Stimulated activated CD4-positive, alpha-beta T cell treated with anti-CD3 and anti-CD28 coated beads, TNF-alpha, amount 100 ng/mL, for 4 hours (primary cell): ENCODE measurements around the gene NPLOC4.
A peak's percentile ranks its signal among the peaks of the same experiment; 100 is the strongest.

ENCODE experiments used
- DNase-seq, 3 experiments: peaks; one replicate each; pipeline ENCODE4 v3.0.0-alpha.2; 2020; ENCODE audit warnings: low read depth in 3 of 3

The NPLOC4 gene

DNA sequence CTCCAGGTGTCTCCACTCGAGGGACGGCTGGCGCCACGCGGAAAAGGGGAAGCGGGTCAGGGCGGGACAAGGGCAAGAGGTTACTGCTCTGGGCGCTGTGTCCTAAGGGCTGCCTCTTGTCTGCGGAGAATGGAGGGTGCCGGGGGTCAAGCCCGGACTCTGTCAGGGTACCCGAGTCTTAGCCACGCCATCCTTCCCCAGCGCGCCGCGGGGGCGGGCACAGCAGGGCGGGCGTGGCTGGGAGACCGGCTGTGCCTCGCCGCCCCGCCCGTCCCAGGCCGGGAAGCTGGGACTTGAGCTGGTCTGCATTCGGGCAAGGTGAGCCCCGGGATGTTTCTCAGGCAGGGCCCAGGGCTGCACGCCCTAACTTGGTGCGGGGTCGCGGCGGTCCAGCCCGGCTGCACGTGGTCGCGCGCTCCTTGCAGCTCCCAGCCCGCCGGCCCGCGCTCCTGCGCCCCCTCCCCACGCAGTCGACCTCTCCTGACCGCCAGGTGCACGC, 118.1 kb downstream of the NPLOC4 start:
- no peak for DNase-seq

DNA sequence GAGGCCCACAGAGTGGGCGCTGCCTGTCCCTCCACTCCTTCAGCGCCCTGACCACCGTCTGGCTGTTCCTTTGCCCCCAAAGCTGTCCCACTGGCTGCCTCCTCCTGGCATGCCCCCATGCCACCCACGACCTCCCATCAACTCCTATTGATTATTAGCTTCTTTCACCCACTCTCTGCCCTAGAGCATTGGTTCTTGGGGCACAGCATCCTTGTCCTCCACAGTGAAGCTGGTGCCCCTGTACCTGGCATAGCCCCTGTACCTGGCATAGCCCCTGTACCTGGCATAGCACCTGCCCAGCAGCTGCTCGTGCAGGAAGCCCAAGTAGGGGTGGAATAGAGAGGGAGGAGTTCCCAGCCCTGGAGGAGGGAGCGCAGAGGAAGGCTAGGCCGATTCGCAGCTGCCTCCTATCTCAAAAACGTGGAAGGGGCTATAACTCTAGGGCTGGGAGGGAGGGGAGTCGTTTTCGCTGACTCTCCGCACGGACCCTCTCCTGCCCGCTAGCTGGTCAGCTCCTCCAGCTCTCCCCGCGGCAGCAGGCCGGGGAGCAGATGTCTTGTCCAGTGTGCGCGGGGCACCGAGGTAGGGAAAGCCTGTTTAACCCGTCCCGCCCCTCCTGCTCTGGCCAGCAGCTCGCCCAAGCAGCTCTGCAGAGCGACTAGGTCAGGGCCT, 118.7 kb downstream of the NPLOC4 start:
- DNase-seq, result no peak

DNA sequence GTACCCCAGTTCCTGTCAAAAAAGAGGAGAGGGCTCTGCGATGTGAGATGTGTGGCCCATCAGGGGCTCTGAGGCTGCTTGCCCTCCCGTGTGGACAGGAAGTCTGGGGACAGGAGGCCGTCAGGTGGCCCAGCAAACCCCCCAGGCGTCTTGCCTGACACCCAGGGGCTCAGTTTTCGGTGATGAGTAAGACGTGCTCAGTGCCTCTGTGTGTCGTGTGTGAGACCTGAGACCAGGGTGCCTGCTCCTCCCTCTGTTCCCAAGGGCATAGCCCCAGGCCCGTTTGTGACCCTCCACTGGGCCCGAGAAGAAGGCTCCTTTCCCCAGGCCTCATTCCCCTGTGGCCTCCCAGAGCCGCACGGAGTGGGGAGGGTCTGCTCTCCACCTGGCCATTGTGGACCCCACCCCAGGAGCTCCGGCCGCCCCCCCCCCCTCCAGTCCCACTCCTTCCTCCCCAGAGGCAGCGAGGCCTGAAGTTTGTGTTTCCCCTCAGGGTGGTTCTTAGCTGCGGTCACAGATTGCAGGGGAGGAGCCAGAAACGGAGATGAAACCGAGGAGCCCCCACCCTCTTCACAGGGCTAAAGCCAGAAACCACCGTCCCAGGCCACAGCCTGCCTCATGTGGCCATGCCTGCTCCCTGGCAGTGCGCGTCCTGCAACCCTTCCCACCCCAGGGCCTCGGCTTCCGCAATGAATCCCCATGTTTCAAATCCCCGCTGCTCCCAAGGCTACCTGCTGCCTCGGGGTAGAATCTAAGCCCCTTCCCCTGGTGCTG, 119.4 kb downstream of the NPLOC4 start:
- DNase-seq, result no peak

DNA sequence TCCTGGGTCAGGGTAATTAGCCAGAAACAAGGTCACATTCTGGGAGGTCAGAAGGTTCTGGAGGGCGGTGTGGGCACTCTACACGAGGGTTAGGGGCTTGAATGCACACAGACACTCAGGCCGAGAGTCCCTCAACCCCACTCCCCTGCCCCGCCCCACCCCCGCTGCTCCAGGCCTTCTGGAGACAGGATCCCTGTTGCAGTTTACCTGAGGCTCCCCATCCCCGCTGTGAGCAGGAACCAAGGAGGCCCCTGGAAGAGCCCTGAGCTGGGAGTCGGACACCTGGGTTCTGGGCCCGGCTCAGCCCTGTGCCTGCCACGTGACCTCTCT, 119.9 kb downstream of the NPLOC4 start:
- DNase-seq, result no peak

DNA sequence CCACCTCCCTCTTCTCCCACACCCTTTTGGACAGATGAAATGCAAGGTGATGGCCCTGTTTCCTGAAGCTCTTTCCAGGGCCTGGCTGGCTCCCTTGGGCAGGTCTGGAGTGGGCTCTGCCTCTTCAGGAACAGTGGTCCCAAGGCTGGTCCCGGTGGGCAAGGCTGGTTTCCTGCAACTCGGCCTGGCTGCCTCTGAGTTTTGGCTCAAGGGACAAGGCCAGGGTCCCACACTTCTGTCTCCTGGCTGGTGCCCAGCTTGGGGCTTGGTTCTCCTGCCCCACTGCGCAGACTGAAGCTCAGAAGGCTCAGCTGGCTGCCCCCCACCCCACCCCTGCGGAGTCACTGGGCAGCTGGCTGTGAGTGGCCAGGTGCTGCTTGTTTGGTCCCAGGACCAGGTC, 120.5 kb downstream of the NPLOC4 start:
- no peak for DNase-seq

DNA sequence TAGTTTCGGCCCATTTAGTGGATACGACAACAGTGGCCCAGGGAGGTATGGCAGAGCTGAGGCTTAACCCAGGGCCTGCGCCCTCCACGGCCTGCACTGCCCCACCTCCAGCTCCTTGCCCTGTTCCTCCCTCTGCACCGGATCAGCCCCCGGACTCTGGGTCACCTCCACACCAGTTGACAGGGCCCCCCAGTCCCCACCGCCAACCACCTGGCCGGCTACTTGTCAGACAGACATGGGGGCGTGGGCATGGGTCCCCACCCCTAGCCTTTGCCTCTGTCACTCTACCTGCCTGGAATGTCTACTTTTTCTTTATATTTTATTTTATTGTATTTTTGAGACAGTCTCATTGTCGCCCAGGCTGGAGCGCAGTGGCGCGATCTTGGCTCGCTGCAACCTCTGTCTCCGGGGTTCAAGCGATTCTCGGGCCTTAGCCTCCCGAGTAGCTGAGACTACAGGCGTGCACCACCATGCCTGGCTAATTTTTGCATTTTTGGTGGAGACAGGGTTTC, 121.3 kb downstream of the NPLOC4 start:
- DNase-seq, result no peak

DNA sequence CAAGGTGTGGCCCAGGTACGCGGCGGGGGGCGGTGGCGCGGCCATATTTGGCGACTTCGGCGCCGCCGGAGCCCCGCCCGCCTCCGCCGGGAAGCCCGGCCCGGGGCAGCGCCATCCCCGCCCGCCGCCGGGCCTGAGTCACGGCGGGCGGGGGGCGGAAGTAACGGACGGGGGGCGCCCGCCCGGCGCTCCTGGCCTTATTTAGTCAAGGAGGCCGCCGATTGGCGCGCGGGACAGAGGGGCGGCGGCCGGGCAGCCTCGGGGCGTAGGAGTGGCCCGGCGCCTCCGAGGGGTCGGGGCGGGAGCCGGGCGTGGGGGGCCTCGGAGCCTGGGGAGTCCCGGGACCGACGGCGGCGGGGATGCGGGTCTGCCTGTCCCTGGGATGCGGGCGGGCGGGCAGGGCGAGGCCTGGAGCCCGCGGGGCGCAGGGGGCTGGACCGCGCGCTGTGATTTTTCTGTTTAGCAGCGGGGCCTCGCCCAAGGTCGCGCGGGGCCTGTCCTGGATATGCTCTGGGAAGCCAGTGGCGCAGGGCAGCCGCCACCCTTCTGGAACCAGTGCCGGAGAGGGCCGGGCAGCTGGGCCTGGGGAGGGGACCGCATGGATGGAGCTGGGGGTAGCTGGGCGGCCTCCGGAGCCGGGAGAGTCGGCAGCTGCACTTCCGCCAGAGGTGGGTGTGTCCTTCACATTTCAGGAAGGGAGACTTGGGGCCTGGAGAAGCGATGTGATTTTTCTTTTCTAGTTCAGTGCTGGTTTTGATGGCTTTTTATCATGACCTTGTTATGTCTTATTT, 122.0 kb downstream of the NPLOC4 start:
- DNase-seq, result peak; percentile 62 to 64 (median 63)

DNA sequence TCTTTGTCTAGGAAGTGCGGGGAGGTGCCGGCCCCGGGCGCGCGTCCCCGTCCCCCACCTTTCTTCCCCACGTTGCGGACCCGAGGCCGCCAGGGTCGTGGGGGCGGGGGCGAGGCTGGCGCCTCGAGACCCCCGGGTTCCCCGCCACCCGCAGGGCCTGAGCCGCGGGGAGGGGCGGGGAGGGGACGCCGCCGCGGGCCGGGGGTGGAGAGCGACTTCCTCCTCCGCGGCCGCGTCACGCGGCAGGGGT, 122.5 kb downstream of the NPLOC4 start:
- DNase-seq, result no peak

DNA sequence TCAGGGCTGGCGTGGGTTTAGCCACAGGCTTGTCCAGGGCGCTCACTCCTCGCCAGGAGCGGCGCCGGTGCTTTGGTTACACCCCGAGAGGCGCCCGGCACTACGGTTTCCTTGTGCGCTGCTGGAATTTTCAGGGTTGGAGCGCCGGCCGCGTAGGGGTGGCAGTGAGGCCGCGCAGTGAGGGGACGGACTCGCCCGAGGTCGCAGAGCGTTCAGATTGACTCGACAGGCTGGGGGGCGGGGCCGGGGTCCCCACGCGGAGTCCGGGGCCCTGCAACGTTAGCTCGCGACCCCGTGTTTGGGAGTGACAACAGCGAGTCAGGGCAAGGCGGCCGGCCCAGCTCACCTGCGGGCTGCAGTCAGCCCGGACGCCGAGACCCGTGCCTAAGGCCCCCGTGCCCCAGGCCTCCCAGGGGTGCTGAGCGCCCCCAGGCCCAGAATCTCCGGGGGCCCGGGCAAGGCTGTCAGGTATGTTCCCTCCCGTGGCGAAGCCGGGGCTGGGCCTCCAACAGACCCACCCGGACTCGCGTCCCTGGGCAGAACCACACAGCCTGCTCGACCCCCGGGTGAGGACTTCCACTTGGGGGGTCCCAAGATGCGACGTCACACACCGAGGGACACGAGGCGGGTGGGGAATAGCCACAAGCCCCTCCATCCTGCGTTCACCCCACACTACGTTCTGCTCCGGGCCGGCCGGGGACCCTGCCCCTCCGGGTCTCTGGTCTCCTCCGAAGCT, 123.0 kb downstream of the NPLOC4 start:
- DNase-seq, result peak in 1 of 3 experiments; percentile 33

DNA sequence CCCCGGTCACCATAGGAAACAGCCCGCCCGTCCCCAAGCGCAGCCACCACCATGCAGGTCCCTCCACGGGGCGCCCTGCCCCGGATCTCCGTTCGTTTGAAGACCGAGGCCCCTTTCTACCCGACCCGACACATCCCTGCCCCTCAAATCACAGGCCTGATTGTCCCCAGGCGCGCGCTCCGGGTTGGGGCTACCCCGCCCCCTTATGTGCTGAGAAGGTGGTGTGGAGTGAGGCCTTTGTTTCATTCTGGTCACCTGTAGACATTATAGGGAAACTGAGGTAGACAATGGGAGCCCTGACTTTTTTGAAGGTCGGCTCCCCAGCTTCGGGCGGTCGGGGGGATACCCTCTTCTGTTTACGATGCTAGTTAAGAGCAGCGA, 123.5 kb downstream of the NPLOC4 start:
- DNase-seq, result peak in 1 of 3 experiments; percentile 42

DNA sequence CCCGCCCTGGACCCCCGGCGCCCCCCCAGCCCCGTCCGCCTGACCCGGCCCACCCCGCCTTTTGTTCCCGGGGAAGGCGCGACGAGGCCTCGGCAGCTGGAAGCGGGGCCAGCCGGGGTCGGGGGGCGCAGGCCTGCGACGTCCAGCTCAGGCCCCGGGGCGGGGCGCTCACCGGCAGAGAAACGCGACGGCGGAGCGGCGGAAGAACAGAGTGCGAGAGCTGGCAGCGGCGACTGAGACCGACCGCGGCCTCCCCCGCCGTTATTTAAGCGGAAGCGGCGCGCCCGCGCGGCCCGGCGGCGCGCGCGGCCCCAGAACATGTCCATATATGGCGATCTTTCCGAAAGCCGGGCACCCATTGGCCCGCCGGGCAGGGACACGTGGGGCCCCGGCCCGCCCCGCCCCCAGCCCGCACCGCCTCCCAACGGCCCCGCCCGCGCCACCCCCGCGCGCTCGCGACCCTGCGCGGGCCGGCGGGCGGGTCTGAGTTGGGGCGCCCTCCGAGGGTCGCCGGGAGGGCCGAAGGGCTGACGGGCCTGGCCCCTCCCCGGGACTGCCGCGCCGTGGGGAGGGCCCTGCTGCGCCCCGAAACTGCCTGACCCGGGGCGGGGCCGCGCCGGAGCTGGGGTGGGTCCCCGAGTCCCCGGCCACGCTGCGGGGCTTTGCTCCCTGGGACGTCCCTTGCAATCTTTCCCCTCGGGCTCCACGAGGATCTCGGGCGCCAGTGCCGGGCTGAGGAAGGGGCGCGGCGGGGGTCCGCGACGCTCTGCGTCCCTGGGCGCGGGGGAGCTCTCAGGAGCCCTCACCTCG, 124.1 kb downstream of the NPLOC4 start, which contains the start of gene ACTG1:
Gene ACTG1, minus strand, starts transcription at position 238 of the 810 bp plus-strand sequence. CDS start 445 bp downstream, outside the sequence.
- peak; percentile 78 to 87 (median 86) for DNase-seq

DNA sequence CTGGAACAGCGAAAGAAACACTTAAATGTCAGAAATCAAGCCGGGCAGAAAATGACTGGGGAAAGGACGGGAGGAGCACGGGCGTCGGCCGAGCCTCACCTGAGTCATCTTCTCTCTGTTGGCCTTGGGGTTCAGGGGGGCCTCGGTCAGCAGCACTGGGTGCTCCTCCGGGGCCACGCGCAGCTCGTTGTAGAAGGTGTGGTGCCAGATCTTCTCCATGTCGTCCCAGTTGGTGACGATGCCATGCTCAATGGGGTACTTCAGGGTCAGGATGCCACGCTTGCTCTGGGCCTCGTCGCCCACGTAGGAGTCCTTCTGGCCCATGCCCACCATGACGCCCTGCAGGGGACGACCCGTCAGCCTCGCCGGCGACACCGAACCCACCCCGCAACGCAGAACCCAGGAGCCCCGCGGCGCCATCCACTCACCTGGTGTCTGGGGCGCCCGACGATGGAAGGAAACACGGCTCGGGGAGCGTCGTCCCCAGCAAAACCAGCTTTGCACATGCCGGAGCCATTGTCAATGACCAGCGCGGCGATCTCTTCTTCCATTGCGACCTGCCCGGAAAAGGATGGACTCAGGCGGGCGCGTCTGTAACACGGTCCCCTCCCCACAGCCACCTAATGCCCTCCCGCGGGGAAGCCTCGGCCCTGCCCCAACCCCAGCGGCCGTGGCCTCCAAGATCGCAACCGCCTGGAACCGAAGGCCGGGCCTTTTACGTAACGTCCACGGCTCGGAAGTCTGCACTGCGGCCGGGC, 124.9 kb downstream of the NPLOC4 start:
- no peak for DNase-seq

DNA sequence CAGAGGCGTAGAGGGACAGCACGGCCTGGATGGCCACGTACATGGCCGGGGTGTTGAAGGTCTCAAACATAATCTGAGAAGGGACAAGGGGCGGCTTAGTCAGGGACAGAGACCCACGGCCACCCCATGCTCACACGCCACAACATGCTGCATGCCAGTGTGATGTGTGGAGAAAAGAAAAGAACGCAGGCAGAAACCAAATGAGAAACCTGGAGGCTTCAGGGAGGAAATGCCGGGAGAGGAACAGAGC, 125.4 kb downstream of the NPLOC4 start:
- no peak for DNase-seq

DNA sequence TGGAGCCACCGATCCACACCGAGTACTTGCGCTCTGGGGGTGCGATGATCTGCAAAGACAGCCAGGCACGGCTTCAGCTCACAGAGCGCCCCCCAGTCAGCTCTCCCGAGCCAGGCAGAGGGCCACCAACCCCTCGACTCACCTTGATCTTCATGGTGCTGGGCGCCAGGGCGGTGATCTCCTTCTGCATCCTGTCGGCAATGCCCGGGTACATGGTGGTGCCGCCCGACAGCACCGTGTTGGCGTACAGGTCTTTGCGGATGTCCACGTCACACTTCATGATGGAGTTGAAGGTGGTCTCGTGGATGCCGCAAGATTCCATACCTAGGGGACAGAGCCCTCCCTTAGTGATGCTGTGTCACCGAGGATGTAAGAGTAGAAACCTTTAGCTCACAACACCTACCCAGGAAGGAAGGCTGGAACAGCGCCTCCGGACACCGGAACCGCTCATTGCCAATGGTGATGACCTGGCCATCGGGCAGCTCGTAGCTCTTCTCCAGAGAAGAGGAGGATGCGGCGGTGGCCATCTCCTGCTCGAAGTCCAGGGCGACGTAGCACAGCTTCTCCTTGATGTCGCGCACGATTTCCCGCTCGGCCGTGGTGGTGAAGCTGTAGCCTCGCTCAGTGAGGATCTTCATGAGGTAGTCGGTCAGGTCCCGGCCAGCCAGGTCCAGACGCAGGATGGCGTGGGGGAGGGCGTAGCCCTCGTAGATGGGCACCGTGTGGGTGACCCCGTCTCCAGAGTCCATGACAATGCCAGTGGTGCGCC, 125.9 kb downstream of the NPLOC4 start:
- no peak for DNase-seq

DNA sequence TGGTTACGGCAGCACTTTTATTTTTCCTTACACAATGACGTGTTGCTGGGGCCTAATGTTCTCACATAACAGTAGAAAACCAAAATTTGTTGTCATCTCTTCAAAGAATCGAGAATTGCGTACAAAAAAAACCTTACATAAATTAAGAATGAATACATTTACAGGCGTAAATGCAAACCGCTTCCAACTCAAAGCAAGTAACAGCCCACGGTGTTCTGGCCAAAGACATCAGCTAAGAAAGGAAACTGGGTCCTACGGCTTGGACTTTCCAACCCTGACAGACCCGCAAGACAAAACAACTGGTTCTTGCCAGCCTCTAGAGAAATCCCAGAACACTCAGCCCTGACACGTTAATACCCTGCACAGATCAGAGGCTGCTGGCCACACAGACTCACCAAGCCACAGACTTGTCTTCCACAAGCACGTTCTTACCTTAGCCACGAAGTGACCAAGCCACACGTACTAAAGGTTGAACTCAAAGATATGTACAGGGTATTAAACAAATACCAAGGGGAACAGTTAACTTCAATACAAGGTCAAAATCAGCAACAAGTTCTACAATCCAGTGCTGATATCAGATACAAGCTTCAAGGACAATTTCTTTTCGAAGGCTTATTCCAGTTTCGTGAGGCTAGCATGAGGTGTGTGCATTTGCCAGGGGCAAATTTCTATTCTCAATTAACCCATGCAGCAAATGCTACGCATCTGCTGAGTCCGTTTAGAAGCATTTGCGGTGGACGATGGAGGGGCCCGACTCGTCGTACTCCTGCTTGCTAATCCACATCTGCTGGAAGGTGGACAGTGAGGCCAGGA, 126.7 kb downstream of the NPLOC4 start:
- DNase-seq, result no peak

DNA sequence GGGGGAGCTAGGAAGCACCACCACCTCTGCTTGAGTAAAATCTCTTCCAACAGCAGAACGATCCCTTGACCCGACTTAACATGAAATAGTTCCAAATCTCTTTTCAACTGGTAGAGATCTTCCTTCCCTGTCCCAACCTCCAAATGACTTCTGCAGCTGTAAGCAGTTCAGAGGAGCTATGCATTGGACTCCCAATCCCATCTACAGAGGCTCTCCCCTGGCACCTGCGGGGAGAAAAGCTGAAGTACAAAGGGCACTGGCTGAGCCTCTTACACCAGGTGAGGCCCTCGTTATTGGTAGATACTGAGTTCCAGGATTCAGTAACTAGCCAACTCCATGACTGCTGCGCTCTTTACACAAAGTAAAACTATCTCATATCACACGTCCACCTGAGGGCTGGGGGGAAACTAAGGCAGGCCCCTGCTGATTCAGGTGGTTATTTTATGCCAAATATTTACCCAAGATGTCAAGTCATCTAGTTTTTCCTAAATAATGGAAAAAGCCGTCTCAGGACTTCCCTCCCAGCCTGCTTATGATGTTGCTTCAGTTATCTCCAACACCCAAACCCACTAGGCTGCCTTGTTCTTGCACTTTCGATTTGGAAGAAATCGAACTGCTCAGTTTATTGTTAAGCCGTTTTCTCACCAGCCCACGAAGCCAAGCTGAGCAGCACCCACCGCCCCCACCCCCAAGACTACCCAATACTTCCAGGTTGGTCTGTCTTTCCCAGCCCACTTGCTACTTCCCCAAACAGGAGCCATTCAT, 127.5 kb downstream of the NPLOC4 start:
- no peak for DNase-seq

DNA sequence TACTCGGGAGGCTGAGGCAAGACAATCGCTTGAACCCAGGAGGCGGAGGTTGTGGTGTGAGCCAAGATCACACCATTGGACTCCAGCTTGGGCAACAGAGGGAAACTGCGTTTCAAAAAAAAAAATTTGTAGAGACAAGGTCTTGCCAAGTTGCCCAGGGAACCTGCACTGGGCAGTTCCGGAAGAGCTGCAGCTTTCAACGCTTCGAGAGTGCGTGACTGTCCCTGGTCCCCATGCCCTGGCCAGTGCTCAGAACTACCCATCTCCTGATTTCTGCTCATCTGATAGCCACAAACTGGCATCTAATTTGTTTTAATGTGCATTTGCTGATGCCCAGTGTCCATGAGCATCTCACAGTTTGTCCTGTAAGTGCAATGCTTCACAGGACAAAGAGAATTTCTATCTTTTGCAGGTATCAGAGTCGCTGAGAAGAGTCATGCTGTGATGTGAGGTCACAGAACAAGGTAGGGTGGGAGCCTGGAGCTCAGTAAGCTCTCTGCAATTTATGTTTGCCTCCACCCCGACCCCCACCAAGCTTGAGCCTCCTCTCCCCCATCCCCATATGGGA, 128.2 kb downstream of the NPLOC4 start:
- no peak for DNase-seq
